Measurements from ENCODE around the gene SCARB1. TPM values are rescaled to one million over a fixed set of nuclear protein-coding genes. Genes with fewer than 3 reads are reported as not detected.

Gene SCARB1
- total and polyA plus RNA-seq, 2 of the 13 experiments (the other 11 are each of a cell fraction or from before 2014, with no cell fraction given), result 63.4 to 160 TPM

DNA sequence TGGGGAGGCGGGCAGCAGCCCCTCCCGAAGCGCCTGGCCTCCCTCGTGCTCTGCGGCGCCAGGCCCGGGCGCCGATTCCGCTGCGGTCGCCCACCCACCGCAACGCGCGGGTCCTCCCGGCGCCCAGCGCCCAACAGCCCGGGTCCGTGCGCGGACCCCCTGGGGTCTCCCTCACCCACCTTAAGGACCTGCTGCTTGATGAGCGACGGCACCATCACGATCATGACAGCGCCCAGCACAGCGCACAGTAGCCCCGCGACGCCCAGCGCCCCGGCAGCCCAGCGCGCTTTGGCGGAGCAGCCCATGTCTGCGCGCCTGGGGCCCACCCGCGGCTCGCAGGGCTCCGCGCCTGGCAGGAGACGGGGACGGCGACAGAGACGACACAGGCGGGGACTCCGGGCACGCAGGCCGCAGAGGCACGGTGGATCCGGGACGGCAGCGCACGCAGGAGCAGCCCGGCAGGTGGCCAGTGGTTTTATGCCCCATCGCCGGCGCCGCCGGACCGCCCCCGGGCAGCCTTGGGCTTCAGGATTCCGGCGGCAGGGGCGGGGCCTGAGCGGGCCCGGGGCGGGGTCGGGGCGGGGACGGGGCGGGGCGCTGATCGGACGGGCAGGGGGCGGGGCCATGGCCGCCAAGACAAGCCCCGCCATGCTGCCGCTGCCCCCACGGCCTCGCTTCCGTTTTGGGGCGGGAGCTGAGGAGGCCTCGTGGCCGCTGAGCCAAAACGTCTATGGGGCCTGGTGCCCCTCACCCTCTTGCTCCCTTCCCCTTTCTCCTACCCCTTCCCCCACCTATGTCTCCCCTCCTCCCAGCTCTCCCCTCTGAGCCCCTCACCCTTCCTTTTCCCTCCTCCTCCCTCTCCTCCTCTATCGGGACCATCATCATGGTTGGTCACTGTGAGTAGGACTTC lies at the start of gene SCARB1 (continued):
- TF ChIP-seq, protein P1, sequence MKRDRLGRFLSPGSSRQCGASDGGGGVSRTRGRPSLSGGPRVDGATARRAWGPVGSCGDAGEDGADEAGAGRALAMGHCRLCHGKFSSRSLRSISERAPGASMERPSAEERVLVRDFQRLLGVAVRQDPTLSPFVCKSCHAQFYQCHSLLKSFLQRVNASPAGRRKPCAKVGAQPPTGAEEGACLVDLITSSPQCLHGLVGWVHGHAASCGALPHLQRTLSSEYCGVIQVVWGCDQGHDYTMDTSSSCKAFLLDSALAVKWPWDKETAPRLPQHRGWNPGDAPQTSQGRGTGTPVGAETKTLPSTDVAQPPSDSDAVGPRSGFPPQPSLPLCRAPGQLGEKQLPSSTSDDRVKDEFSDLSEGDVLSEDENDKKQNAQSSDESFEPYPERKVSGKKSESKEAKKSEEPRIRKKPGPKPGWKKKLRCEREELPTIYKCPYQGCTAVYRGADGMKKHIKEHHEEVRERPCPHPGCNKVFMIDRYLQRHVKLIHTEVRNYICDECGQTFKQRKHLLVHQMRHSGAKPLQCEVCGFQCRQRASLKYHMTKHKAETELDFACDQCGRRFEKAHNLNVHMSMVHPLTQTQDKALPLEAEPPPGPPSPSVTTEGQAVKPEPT (CRISPR knock-in tag; IDR thresholded peaks at IDR 0.05; ENCODE audit: low read depth), result no peak
- TF ChIP-seq AGO2 (optimal IDR thresholded peaks at IDR 0.05; ENCODE audit: low read depth, low read length) (peak; percentile 96), KDM3A (CRISPR knock-in tag; IDR thresholded peaks at IDR 0.05; ENCODE audit: low read depth) (0 out of 2 replicates have a peak, but pooled peaks have one; percentile 45), HOXA7 (CRISPR knock-in tag; IDR thresholded peaks at IDR 0.05) (no peak), ZSCAN22 (CRISPR knock-in tag; IDR thresholded peaks at IDR 0.05) (no peak), SIX1 (CRISPR knock-in tag; IDR thresholded peaks at IDR 0.05; ENCODE audit: borderline replicate concordance) (no peak), ZBTB8A (CRISPR knock-in tag; IDR thresholded peaks at IDR 0.05; ENCODE audit: borderline replicate concordance, low read depth) (no peak), ZNF792 (CRISPR knock-in tag; IDR thresholded peaks at IDR 0.05) (peak; percentile 83), HDAC1 (CRISPR knock-in tag; IDR thresholded peaks at IDR 0.05) (peak; percentile 82), RFXANK (CRISPR knock-in tag; IDR thresholded peaks at IDR 0.05) (no peak), SP2 (CRISPR knock-in tag; IDR thresholded peaks at IDR 0.05) (no peak; the same call in 1 of the 2 replicates), ARHGAP35 (CRISPR knock-in tag; IDR thresholded peaks at IDR 0.05; ENCODE audit: borderline replicate concordance) (0 out of 2 replicates have a peak, but pooled peaks have one; percentile 48), PHF20 (CRISPR knock-in tag; IDR thresholded peaks at IDR 0.05) (no peak), XBP1 (CRISPR knock-in tag; IDR thresholded peaks at IDR 0.05) (no peak), SMARCE1 (IDR thresholded peaks at IDR 0.05; ENCODE audit: borderline replicate concordance) (no peak), ZNF746 (CRISPR knock-in tag; IDR thresholded peaks at IDR 0.05) (no peak), ZNF550 (CRISPR knock-in tag; IDR thresholded peaks at IDR 0.05; ENCODE audit: borderline replicate concordance) (no peak), ZNF816 (CRISPR knock-in tag; IDR thresholded peaks at IDR 0.05; ENCODE audit: borderline replicate concordance) (no peak; the same call in 1 of the 2 replicates), ARID2 (CRISPR knock-in tag; IDR thresholded peaks at IDR 0.05; ENCODE audit: borderline replicate concordance) (no peak)
- TF ChIP-seq, protein P2, sequence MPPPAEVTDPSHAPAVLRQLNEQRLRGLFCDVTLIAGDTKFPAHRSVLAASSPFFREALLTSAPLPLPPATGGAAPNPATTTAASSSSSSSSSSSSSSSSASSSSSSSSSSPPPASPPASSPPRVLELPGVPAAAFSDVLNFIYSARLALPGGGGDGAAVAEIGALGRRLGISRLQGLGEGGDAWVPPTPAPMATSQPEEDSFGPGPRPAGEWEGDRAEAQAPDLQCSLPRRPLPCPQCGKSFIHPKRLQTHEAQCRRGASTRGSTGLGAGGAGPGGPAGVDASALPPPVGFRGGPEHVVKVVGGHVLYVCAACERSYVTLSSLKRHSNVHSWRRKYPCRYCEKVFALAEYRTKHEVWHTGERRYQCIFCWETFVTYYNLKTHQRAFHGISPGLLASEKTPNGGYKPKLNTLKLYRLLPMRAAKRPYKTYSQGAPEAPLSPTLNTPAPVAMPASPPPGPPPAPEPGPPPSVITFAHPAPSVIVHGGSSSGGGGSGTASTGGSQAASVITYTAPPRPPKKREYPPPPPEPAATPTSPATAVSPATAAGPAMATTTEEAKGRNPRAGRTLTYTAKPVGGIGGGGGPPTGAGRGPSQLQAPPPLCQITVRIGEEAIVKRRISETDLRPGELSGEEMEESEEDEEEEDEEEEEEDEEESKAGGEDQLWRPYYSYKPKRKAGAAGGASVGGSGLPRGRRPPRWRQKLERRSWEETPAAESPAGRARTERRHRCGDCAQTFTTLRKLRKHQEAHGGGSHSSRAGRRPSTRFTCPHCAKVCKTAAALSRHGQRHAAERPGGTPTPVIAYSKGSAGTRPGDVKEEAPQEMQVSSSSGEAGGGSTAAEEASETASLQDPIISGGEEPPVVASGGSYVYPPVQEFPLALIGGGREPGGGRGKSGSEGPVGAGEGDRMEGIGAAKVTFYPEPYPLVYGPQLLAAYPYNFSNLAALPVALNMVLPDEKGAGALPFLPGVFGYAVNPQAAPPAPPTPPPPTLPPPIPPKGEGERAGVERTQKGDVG (CRISPR knock-in tag; IDR thresholded peaks at IDR 0.05; ENCODE audit: borderline replicate concordance), result no peak
